ENCODE results near the gene IL1RAPL2.

GRCh38 chrX:104621781-104622180 is 55.8 kb downstream of the IL1RAPL2 start:
- TF ChIP-seq CTCF (IDR thresholded peaks at IDR 0.05; ENCODE audit: low read depth, low read length, poor library complexity, severe bottlenecking) (no peak), EZH2phosphoT487 (IDR thresholded peaks at IDR 0.05; ENCODE audit: borderline replicate concordance, low read length) (no peak)

All from DOHH2 (cell line).